ENCODE measurements around the gene HELT.
"Not testable (repeated sequence)": the region's sequence is repeated elsewhere in the genome, so short reads cannot be mapped to it uniquely, and the experiment has no call there.

The HELT gene

DNA sequence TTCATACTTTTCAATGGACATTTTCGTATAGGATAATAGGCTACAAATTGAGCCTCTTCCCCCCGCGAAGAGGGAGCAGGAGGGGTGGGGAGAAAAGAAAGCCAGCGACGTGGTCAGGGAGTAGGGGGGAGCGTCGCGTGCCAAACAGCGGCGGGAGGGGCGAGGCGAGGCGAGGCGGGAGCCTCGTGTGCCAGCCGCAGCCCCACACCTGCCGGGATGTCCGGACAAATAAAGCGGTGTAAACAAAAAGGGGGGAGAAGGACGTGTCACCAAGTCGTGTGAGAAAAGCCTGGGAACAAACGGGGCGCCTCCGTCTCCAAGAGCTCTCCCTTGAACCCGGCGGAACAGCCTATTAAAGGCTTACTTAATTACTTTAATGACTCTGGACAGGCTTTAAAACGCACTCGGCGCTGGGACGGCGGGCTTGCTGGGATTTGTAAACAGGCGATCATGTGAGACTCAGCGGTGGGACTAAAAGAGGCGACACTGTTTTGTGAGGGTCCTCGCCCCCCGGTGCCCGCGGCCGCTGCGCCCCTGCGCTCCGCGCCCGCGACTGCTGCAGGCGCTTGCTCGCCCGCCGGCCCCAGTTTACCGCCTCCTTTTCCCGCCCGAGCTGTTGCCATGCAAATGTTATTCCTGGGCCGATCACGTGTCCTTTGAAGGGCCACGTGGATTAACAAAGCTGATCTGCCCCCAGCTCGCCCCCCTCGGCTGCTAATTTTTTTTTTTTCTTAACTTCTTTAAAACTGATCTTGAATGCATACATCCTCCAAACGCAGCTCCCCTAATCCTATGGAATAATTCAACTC is at the start of gene HELT:
TSS of gene HELT (plus strand) at position 527 of the 809 bp plus-strand sequence. CDS start 439 bp downstream, outside the sequence.
- Mint-ChIP-seq H3K36me3 (no peaks in the 10 kb centered on the region), H3K4me1 (ENCODE audit: low read depth) (peaks cover 17% of the 10 kb centered on the region), H3K9me3 (ENCODE audit: low read depth) (no peaks in the 10 kb centered on the region), H3K4me3 (no peak within 1 kb of the TSS), H3K27ac (peak within 1 kb of the TSS; percentile 22), H3K27me3 (peaks cover 49% of the 10 kb centered on the region)

DNA sequence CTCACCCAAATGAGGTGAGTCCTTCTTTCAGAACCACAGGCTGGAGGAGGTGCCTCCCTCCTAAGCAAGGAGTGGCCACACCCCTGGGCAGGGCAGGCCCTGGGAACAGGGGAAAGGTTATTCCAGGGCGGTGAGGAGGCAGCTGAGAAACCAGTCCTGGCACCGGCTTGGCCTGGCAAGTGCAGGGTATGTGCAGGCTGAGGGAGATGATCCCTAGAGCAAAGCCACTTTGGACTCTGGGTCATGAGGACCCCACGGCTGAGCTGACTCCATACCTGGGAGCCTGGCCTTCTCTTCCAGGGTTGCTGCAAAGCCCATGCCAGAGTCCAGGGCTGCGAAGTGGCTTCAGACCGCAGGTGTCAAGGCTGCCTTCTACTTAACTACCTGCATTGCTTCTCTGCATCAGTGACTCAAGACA is 49.5 kb upstream of the HELT start:
- Mint-ChIP-seq H3K4me3 (no peak overlapping the region), H3K27me3 (no peaks in the 10 kb centered on the region), H3K9me3 (ENCODE audit: low read depth) (peaks cover 9% of the 10 kb centered on the region), H3K4me1 (ENCODE audit: low read depth) (peaks cover 3% of the 10 kb centered on the region), H3K27ac (no peak overlapping the region), H3K36me3 (peaks cover 2% of the 10 kb centered on the region)

DNA sequence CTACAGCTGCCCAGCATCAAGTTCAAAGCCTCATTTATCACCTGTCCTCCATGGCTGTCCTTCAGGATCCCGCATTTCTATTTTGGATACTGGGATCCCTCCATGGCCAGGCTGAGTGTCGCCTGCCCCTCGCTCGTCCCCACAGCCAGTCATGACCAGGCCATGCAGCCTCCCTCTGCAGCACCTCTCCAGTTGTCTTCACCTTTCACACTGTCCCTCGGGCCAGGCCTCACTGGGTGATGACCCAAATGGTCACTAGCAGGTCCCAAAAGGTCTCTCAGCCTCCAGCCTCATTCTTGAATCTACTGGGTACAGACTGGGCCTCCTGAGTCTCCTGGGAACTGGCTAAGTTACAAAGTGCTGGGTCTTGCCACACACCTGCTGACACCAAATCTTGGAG is 48.7 kb upstream of the HELT start:
- Mint-ChIP-seq H3K27me3 (no peaks in the 10 kb centered on the region), H3K27ac (no peak overlapping the region), H3K4me3 (no peak overlapping the region), H3K9me3 (ENCODE audit: low read depth) (peaks cover 9% of the 10 kb centered on the region), H3K4me1 (ENCODE audit: low read depth) (peaks cover 3% of the 10 kb centered on the region), H3K36me3 (peaks cover 2% of the 10 kb centered on the region)

DNA sequence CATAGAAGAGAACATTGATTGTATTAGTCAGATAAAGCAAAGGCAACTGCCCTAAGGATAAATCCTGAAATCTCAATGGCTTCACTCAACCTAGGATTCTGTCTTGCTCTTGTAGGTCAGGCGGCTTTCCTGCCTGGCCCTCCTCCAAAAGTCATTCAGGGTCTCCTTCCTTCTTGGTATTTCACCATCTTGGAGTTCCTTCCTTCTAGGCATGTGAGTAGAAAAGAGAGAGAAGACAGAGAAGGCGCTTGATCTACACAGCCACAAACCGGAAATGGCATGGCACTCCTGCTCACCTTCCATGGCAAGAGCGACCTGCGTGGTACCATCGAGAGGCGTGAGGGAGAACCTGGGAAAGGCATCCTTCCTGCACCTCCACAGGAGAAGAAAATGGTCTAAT is 45.3 kb upstream of the HELT start:
- H3K27ac Mint-ChIP-seq, result no peak overlapping the region
- peaks cover 6% of the 10 kb centered on the region for H3K9me3 Mint-ChIP-seq (ENCODE audit: low read depth)
- peaks cover 5% of the 10 kb centered on the region for H3K36me3 Mint-ChIP-seq
- H3K27me3 Mint-ChIP-seq, result peaks cover 8% of the 10 kb centered on the region
- no peak overlapping the region for H3K4me3 Mint-ChIP-seq
- no peaks in the 10 kb centered on the region for H3K4me1 Mint-ChIP-seq (ENCODE audit: low read depth)

- not testable (repeated sequence) for H3K27me3 Mint-ChIP-seq; H3K4me3 Mint-ChIP-seq; H3K36me3 Mint-ChIP-seq; H3K27ac Mint-ChIP-seq; H3K9me3 Mint-ChIP-seq (ENCODE audit: low read depth); H3K4me1 Mint-ChIP-seq (ENCODE audit: low read depth)
Measured at GRCh38 chr4:184976348-184976747, 41.9 kb upstream of the HELT start.

DNA sequence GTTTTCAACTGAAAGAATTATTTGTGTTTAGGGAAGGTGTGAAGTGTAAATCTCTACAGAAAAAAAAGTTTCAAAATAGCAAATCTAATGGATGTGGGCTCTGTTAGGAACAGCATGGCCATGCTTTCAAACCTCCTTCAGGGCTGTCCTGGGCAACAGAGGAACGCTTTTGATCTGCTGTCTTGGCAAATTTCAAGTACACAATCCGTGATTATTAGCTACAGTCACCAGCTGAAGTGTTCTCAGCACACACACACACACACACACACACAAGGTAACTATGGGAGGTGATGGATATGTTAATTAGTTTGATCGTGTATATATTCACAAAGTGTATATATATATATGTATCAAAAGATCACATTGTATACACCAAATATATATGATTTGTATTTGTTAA is 40.5 kb upstream of the HELT start:
- Mint-ChIP-seq H3K27ac (no peak overlapping the region), H3K9me3 (ENCODE audit: low read depth) (no peaks in the 10 kb centered on the region), H3K4me1 (ENCODE audit: low read depth) (no peaks in the 10 kb centered on the region), H3K4me3 (no peak overlapping the region), H3K36me3 (peaks cover 5% of the 10 kb centered on the region), H3K27me3 (peaks cover 8% of the 10 kb centered on the region)

DNA sequence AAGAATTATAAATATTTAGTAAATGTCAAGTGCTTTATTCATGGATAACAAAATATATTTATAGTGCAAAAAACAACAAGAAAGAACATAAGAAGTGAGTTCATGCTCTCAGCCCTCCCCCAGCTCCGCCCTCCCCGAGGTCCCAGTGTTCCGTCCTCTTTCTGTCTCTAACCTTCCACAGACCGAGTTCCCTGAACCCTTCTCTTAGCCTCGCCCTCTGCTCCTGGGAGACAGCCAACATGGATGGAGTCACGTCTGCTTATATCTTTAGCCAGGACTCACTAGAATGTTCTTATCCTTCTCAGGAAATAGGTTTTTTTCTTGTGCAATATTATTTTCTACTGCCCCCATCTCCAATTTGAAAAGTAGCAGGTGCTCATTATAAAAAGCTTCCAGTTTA is 40.1 kb upstream of the HELT start:
- Mint-ChIP-seq H3K9me3 (ENCODE audit: low read depth) (no peaks in the 10 kb centered on the region), H3K27me3 (peaks cover 8% of the 10 kb centered on the region), H3K36me3 (peaks cover 5% of the 10 kb centered on the region), H3K27ac (no peak overlapping the region), H3K4me3 (no peak overlapping the region), H3K4me1 (ENCODE audit: low read depth) (no peaks in the 10 kb centered on the region)

- Mint-ChIP-seq H3K27me3 (peaks cover 8% of the 10 kb centered on the region), H3K36me3 (peaks cover 5% of the 10 kb centered on the region), H3K4me3 (no peak overlapping the region), H3K4me1 (ENCODE audit: low read depth) (no peaks in the 10 kb centered on the region), H3K27ac (no peak overlapping the region), H3K9me3 (ENCODE audit: low read depth) (no peaks in the 10 kb centered on the region)
Measured at GRCh38 chr4:184979461-184980124, 38.7 kb upstream of the HELT start.

DNA sequence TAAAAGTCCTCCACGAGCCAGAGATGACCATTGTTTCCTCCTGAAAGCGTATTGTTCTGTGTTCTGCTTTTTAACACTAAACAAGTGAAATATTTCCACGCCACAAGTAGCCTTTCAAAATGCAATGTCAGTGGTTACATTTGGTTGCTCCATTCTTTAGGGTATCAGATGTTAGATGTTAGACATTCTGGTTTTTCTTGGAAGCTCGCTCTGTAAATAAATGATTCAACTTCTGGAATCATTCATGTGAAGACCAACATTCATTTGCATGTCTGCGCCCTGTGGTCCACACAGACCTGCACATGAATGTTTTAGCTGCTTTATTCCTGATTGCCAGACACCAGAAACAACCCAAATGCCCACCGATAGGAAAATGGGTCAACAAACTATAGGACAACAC is 38.0 kb upstream of the HELT start:
- H3K36me3 Mint-ChIP-seq, result peaks cover 3% of the 10 kb centered on the region
- H3K27ac Mint-ChIP-seq, result no peak overlapping the region
- H3K4me1 Mint-ChIP-seq (ENCODE audit: low read depth), result no peaks in the 10 kb centered on the region
- no peaks in the 10 kb centered on the region for H3K9me3 Mint-ChIP-seq (ENCODE audit: low read depth)
- no peak overlapping the region for H3K4me3 Mint-ChIP-seq
- H3K27me3 Mint-ChIP-seq, result peaks cover 5% of the 10 kb centered on the region

DNA sequence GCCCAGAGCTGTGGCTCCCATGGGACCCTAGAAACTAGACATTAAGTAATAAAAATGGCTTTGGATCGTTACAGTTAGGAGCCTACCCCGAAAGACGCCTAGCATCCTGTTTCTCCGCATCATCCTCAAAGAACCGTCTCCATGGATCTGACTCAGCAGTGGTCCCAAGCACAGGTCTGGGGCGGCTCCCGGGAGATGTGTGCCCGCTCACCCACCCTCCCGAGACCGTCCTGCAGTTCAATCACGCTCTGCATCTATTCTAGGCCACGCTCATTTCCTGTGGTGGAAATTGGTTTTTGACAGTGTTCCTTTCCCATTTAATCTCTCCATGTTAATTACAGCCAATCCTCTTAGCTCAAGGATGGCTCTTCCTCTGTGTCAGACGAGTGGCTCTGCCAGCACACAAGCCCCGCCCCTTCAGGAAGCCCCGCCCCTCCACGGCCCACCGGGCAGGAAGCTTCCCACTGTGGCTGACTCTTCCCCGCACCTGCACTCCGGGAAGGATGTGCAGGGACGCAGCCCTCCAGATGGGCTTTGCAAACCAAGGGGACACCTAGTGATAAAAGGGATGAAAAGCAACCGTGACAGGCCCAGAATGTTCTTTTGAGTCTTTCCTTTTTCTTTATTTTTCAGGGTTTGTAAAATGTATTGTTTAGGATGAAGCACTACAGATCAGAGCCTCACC is 34.5 kb upstream of the HELT start:
- Mint-ChIP-seq H3K27me3 (no peaks in the 10 kb centered on the region), H3K27ac (no peak overlapping the region), H3K9me3 (ENCODE audit: low read depth) (no peaks in the 10 kb centered on the region), H3K4me3 (no peak overlapping the region), H3K36me3 (no peaks in the 10 kb centered on the region), H3K4me1 (ENCODE audit: low read depth) (no peaks in the 10 kb centered on the region)

GRCh38 chr4:184987493-184988031 is 30.7 kb upstream of the HELT start:
- Mint-ChIP-seq H3K4me3 (no peak overlapping the region), H3K27me3 (no peaks in the 10 kb centered on the region), H3K36me3 (no peaks in the 10 kb centered on the region)

DNA sequence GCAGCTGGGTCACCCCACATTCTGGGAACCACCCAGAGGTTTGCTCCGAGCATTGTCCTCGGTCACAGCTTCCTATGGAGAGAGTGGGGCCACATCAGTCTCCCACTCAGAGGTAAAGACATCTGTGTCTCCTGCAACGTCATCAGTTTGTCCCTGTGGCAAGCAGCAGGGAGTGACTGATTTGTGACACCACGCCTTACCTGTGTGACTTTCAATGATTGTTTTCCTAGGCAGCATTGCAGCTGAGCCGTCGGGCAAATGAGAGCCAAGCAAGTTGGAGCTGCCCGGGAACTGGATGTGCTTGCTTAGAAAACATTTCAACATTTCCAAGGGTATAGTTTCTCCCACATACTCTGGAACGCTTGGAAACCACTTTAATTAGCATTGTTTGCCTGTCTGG is 29.7 kb upstream of the HELT start:
- Mint-ChIP-seq H3K27me3 (no peaks in the 10 kb centered on the region), H3K4me3 (no peak overlapping the region), H3K36me3 (no peaks in the 10 kb centered on the region), H3K9me3 (ENCODE audit: low read depth) (no peaks in the 10 kb centered on the region), H3K27ac (no peak overlapping the region), H3K4me1 (ENCODE audit: low read depth) (no peaks in the 10 kb centered on the region)

More at GRCh38 chr4:184987493-184988031, 30.7 kb upstream of the HELT start:
- Mint-ChIP-seq H3K9me3 (ENCODE audit: low read depth) (no peaks in the 10 kb centered on the region), H3K4me1 (ENCODE audit: low read depth) (no peaks in the 10 kb centered on the region), H3K27ac (no peak overlapping the region)

DNA sequence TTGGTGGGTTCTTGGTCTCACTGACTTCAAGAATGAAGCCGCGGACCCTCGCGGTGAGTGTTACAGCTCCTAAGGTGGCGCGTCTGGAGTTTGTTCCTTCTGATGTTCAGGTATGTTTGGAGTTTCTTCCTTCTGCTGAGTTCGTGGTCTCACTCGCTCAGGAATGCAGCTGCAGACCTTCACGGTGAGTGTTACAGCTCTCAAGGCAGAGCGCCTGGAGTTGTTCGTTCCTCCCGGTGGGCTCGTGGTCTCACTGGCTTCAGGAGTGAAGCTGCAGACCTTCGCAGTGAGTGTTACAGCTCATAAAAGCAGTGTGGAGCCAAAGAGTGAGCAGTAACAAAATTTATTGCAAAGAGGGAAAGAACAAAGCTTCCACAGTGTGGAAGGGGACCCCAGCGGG is 29.0 kb upstream of the HELT start:
- H3K36me3 Mint-ChIP-seq; H3K4me3 Mint-ChIP-seq; H3K4me1 Mint-ChIP-seq (ENCODE audit: low read depth); H3K27me3 Mint-ChIP-seq; H3K9me3 Mint-ChIP-seq (ENCODE audit: low read depth); H3K27ac Mint-ChIP-seq: not testable (repeated sequence)

GRCh38 chr4:184990131-184990530 is 28.2 kb upstream of the HELT start:
- H3K27ac Mint-ChIP-seq; H3K27me3 Mint-ChIP-seq; H3K4me3 Mint-ChIP-seq; H3K4me1 Mint-ChIP-seq (ENCODE audit: low read depth); H3K9me3 Mint-ChIP-seq (ENCODE audit: low read depth); H3K36me3 Mint-ChIP-seq: not testable (repeated sequence)

- Mint-ChIP-seq H3K27ac (no peak overlapping the region), H3K4me3 (no peak overlapping the region)
Measured at GRCh38 chr4:184991860-184992259, 26.4 kb upstream of the HELT start.

More at GRCh38 chr4:184991860-184992259, 26.4 kb upstream of the HELT start:
- Mint-ChIP-seq H3K9me3 (ENCODE audit: low read depth) (no peaks in the 10 kb centered on the region), H3K36me3 (no peaks in the 10 kb centered on the region), H3K4me1 (ENCODE audit: low read depth) (no peaks in the 10 kb centered on the region), H3K27me3 (no peaks in the 10 kb centered on the region)

Data from activated naive CD8-positive, alpha-beta T cell (primary cell).